HG03378 (cell line): ENCODE data around the gene ACAP3.

Source experiments
- ATAC-seq: cut with Tn5 transposase; IDR thresholded peaks from one replicate; pipeline ENCODE4 v1.9.1; 2021; ENCODE audit warnings: mild to moderate bottlenecking, moderate library complexity; ENCODE audit not compliant: unreplicated experiment

ACAP3 gene

DNA sequence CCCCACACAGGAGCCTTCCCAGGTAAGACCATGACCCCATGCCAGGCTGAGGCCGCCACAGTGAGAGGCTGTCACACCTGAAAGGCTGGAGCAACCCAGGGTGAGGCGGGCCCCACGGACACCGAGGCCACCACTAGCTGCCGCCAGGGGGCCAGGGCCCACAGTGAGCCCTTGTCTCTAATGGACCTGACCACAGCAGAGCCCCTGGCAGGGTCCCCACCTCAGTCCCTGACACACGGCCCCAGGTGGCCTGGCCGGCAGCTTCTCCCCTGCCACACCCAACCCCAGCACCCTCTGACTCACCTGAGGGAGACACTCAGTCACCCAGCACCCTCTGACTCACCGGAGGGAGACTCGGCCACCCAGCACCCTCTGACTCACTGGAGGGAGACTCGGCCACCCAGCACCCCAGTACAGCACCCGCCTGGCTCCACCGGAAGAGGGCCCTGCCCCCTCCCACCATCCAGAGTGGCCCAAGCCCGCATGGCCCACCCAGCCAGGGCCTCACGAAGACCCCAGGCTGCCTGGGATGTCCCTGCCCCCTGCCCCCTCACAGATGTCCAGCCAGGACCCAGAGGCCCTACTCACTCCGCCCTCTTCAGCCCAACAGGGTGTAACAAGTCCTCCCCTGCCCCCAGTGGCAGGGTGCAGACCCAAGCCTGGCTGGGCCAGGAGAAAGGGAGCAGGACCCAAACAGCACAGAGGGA is 37.1 kb upstream of the ACAP3 start:
- ATAC-seq: no peak

DNA sequence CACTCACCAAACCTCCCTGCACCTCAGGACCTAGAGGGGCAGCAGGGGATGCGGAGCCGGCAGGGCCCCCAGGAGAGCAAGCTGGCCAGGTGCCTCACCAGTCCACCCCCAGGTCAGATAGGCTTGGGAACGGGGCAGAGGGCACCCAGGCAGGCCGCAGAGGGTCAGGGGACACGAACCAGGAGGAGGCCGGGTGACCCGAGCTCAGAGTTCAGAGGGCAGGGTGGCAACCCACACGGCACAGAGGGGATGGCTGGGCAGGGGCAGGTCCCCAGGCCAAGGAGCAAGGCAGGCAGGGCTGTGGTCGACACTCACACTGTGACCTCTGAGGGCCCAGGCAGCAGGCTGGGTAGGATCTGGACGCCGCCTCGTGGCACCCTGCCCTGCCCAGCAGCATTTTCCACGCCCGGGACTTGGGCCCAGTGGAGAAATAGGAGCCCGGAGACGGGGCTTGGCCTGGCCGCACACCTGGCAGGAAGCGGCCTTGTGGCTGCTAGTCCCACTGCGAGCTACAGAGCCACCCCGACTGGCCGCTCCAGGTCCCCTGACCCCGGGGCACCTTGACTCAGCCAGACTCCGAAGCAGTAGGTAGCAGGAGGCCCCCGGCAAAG is 36.2 kb upstream of the ACAP3 start:
- ATAC-seq: no peak

DNA sequence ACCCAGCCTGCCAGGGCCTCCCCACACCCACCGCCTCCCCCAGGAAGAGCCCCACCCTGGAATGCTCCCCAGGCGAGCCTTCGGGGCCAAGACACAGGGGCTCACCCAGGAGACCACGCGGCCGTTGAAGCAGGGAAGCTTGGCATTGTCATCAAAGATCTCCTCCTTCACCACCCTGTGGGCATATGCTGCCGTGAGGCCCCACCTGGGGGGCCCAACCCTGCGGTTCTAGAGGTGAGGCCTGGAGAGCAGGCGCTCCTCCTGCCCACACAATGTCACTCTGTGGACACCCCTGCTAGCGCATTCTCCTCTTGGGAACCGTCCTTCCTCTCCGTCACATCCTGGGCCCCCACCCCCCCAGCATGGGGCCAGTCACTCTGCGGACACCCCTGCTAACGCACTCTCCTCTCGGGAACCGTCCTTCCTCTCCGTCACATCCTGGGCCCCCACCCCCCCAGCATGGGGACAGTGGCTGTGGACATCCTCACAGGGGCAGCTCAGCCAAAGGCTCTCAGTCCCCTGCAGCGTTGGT is 34.9 kb upstream of the ACAP3 start:
- ATAC-seq: no peak

DNA sequence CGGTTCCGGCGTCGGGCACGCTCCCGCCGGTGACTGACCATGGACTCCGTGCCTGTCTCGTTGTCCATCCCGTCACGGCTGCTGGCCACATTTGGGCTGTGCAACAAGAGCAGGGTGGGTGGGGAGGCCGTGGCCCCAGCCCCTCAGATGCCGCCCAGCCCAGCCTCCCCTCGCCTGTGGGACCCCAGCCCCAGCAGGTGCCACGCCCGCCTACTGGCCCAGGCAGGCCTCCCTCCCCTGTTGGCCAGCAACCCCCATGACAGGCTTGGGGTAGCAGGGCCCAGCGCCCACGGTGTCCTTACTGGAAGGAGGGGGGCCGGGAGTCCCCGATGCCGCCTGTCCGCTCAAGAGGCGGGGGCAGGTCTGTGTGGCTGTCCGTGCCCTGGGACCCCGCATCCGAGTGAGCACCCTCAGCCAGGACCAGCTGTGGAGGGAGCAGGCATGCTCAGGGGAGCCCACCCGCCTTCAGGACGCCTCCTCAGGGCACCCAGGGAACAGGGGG is 34.4 kb upstream of the ACAP3 start:
- no peak for ATAC-seq

DNA sequence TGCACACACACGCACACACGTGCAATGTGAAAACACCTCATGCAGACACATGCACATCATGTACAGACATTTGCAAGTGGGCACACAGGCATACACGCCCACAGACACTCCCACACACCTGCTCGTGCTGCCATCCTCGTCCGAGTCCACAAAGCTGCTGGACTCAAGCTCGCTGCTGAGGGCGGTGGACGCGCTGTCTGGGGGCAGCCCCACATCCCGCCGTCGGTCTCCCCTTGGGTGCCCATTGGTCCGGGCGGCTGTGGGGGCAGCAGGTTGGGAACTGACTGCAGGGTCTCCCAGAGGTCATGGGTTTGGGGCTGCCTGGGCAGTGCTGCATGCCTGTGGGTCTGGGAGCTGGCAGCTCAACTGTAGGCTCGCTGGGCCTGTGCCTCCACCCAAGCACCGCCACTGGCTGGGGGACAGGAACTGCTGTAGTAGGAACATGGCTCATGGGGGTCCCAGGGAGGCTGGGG is 33.9 kb upstream of the ACAP3 start:
- no peak for ATAC-seq

DNA sequence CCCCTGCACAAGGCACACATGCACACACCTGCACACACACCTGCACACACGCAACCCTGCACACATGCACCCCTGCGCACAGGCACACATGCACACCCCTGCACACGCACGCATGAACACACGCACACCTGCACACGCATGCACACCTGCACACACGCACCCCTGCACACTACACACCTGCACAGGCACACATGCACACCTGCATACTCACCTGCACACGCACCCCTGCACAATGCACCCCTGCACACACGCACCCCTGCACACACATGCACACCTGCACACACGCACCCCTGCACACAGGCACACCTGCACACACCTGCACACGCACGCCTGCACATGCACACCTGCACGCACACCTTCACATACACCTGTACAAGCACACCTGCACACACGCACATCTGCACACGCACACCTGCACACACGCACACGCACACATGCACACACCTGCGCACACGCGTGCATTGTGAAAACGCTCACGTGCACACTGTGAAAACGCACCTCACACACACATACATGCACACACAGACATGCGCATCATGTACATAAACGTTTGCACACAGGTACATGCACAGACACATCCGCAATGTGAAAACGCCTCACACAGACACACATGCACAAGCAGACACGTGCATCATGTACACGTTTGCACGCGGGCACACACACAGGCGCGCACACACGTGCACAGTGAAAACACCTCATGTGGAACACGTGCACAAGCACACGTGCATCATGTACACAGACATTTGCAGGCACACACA is 33.2 kb upstream of the ACAP3 start:
- ATAC-seq: no peak

DNA sequence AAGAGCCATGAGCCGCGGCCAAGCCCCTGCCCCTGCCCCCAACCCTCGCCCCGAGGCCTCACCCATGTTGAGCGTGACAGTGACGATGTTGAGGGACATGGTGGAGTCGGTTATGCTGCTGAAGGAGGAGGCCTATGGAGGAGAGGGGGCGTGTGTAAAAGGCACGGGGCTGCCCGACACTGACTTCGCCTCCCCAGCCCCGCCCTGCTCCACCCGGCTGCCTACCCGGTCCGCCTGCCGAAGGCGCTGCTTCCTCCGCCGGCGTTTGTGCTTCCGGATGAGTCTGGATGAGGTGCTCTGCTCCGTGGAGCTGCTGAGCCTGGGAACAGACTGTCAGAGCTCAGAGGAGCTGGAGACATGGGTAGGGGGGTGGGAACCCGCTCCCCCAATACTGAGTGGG is 32.5 kb upstream of the ACAP3 start:
- ATAC-seq: no peak

DNA sequence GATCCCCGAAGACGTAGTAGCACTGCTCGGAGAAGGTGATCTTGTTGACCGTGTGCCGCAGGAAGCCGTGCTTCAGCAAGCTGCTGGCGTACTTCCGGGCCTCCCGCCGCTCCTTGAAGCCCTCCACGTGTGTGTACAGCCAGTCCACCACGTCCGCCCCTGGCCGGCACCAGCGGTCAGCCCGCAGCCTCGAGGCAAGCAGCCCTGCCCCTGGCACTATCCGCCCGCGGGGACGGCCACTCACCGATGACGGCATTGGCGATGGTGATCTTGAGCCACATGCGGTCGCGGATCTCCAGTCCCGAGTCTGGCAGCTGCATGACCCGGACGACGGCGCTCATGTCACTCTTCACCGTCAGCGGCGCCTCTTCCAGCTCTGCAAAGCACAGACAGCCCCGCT is 30.5 kb upstream of the ACAP3 start:
- ATAC-seq: no peak

DNA sequence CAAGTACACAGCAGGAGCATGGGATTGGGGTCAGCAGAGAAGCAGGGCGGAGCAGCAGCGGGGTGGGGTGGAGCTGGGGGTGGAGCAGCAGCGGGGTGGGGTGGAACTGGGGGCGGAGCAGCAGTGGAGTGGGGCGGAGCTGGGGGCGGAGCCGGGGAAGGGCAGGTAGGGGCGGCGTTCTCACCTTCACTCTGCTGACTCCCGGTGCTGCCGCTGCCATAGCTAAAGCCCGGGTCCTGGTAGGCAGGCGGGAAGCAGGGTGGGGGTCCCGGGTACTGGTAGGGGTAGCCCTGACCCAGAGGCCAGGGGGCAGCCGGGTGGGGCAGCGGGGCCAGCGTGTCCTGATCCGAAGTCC is 30.0 kb upstream of the ACAP3 start:
- no peak for ATAC-seq

DNA sequence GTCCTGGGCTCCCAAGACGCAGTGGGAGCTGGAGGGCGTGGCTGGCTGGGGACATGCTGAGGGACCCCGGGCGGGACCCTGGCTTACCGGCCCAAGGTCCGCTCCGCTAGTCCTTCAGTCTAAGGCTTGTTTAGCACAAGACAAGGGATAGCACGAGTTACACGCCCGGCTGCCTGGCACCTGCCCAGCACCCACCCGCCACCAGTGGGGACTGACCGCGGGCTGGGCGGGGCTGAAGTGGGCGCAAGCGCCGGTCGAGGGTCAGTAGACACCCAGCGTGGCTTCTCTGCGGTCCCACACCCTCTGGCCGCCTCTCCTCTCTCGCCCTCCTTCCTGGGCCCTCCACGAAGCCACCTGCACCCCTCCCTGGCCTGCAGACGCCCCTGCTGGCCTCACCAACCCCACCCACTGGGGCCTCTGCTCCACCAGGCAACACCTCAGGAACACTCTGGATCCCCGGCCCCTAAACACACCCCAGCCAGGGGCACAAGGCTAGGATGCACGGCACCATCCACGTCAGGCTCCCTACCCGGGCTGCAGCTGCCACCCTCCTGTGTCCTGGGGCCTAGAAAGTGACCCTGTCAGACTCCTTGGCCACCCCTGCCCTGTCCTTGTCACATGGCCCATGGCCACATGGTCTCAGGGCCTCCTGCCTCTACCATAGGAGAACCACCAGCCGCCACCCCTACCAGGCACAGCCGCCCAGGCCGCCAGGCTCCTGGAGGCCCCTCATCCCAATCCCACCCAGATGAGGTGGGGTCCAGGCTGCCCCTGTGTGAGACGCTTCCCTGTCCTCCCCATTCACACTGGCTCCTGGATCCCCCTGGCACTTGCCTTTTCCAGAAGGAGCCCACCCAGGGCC is 29.4 kb upstream of the ACAP3 start:
- no peak for ATAC-seq

DNA sequence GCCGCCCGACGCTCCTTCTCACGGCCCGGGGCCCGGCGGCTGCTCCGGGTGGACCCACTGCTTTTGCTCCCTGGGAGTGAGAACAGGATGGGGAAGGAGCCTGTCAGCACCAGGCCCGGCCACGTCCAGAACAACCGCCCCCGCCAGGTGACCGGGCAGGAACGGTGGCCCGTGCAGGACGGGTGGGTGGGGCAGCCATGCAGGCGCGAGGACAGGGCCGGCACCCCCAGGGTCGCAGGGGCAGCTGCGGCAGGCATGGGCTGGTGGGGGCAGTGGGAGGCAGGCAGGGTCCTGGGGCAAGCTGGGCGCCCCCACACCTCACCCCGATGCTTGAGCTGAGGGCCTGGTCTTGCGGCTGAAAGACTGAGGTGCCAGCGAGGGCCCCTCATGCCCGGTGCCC is 28.7 kb upstream of the ACAP3 start:
- ATAC-seq: no peak

DNA sequence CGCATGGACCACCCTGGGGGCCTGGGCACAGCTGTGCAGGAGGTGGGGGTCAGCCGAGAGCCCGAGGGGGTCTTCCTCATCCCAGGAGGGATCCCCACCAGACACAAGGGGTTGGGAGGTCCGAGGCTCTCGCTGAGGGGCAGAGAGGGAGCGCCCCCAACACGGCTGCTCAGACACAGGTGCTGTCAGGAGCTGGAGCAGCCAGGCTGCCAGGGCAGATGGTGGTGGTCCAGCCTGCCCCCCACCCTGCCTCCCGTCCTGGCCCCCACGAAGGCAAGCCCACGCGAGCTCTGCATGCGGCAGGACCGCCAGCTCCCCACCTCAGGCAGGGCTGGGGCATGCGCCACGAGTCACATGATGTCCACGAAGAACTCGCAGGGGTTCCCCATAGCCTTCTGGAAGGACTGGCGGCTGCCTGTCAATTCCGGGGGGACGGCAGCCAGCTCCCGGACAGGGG is 28.1 kb upstream of the ACAP3 start:
- no peak for ATAC-seq

DNA sequence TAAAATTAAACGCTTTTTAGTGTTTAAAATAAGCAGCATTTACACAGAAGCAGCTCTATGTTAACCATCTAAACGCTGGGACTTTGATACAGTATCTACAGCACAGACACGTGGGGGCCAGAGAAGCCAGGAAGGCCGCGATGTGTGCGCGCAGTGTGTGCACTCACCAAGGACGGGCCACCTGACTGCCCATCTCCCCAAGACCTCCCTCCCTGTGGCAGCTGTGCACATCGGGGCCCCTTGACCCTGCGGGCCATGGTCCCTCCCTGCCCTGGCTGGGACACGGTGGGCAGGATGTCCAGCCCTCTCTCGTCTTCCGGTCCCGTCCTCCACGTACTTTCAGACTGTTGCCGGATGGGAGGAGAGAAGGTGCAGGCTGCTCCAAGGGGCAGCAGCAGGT is 27.6 kb upstream of the ACAP3 start:
- no peak for ATAC-seq

DNA sequence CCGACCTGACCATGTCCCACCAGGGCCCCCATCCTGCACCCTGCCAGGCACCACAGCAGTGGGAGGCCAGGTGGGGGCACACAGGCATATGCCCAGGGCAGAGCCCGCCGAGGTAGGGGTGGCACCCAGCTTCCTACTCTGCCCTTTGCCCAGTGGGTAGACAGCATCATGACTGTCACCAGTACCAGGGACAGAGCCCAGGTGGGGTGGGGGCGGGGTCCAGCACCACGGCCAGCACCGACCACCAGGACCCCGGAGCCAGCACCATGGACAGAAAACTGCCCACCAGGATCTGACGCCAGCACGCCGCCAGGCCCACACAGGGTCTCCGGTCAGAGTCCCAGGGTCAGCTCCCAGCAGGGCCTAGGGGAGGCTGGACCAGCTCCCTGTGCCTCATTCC is 27.1 kb upstream of the ACAP3 start:
- no peak for ATAC-seq

DNA sequence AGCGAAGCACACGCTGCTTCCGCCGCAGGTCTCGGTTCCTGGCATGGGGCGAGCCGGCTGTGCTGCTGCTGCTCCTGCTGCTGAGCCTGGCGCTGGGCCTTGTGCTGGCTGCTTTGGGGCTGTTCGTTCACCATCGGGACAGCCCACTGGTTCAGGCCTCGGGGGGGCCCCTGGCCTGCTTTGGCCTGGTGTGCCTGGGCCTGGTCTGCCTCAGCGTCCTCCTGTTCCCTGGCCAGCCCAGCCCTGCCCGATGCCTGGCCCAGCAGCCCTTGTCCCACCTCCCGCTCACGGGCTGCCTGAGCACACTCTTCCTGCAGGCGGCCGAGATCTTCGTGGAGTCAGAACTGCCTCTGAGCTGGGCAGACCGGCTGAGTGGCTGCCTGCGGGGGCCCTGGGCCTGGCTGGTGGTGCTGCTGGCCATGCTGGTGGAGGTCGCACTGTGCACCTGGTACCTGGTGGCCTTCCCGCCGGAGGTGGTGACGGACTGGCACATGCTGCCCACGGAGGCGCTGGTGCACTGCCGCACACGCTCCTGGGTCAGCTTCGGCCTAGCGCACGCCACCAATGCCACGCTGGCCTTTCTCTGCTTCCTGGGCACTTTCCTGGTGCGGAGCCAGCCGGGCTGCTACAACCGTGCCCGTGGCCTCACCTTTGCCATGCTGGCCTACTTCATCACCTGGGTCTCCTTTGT is 26.0 kb upstream of the ACAP3 start:
- no peak for ATAC-seq

DNA sequence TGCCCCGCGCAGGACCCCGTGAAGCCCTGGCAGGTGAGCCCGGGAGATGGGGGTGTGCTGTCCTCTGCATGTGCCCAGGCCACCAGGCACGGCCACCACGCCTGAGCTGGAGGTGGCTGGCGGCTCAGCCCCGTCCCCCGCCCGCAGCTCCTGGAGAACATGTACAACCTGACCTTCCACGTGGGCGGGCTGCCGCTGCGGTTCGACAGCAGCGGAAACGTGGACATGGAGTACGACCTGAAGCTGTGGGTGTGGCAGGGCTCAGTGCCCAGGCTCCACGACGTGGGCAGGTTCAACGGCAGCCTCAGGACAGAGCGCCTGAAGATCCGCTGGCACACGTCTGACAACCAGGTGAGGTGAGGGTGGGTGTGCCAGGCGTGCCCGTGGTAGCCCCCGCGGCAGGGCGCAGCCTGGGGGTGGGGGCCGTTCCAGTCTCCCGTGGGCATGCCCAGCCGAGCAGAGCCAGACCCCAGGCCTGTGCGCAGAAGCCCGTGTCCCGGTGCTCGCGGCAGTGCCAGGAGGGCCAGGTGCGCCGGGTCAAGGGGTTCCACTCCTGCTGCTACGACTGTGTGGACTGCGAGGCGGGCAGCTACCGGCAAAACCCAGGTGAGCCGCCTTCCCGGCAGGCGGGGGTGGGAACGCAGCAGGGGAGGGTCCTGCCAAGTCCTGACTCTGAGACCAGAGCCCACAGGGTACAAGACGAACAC is 25.2 kb upstream of the ACAP3 start:
- ATAC-seq: no peak

DNA sequence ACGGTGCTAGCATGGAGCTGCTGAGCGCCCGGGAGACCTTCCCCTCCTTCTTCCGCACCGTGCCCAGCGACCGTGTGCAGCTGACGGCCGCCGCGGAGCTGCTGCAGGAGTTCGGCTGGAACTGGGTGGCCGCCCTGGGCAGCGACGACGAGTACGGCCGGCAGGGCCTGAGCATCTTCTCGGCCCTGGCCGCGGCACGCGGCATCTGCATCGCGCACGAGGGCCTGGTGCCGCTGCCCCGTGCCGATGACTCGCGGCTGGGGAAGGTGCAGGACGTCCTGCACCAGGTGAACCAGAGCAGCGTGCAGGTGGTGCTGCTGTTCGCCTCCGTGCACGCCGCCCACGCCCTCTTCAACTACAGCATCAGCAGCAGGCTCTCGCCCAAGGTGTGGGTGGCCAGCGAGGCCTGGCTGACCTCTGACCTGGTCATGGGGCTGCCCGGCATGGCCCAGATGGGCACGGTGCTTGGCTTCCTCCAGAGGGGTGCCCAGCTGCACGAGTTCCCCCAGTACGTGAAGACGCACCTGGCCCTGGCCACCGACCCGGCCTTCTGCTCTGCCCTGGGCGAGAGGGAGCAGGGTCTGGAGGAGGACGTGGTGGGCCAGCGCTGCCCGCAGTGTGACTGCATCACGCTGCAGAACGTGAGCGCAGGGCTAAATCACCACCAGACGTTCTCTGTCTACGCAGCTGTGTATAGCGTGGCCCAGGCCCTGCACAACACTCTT is 24.5 kb upstream of the ACAP3 start:
- ATAC-seq: no peak

DNA sequence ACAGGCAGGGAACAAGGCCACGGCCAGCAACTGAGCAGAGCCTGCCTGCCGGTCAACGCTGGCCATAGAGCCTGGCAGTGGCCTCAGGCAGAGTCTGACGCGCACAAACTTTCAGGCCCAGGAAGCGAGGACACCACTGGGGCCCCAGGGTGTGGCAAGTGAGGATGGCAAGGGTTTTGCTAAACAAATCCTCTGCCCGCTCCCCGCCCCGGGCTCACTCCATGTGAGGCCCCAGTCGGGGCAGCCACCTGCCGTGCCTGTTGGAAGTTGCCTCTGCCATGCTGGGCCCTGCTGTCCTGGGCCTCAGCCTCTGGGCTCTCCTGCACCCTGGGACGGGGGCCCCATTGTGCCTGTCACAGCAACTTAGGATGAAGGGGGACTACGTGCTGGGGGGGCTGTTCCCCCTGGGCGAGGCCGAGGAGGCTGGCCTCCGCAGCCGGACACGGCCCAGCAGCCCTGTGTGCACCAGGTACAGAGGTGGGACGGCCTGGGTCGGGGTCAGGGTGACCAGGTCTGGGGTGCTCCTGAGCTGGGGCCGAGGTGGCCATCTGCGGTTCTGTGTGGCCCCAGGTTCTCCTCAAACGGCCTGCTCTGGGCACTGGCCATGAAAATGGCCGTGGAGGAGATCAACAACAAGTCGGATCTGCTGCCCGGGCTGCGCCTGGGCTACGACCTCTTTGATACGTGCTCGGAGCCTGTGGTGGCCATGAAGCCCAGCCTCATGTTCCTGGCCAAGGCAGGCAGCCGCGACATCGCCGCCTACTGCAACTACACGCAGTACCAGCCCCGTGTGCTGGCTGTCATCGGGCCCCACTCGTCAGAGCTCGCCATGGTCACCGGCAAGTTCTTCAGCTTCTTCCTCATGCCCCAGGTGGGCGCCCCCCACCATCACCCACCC is 23.6 kb upstream of the ACAP3 start, which contains the start of gene TAS1R3:
Gene TAS1R3 (plus strand): TSS at position 213 of the 898 bp plus-strand sequence. CDS start 66 bp downstream, at position 279.
- ATAC-seq: no peak
